Lower leg skin (tissue), 4 donors: ENCODE data around the gene TMEM131L. TPM values are rescaled to one million over a fixed set of nuclear protein-coding genes. Genes with fewer than 3 reads are reported as not detected.
"Not testable (repeated sequence)": the region's sequence is repeated elsewhere in the genome, so short reads cannot be mapped to it uniquely, and the experiment has no call there.

Experiments used
- DNase-seq, 2 donors: peaks; one replicate each; pipeline ENCODE4 v3.0.0-alpha.2; 2019; ENCODE audit warnings: low spot score in 2 of 2
- H3K4me3 ChIP-seq: fragments of 200-600 bp; sonication (generic); 2 replicates; pipeline ENCODE4 v1.5.1; 2017; ENCODE audit warnings: mild to moderate bottlenecking, low read depth; ENCODE audit not compliant: poor library complexity, severe bottlenecking
- POLR2A ChIP-seq, 2 donors: fragments of 450-650 bp; IDR thresholded peaks; one replicate each; pipeline ENCODE4 v1.6.1; 2016 to 2017; ENCODE audit warnings: antibody characterized with exemption in 2 of 2, mild to moderate bottlenecking in 1 of 2, moderate library complexity in 1 of 2
- WGBS, 2 donors: methylation state at CpG; one replicate each; pipeline ENCODE4 v1.1.5; 2018; 5-methylcytosine and 5-hydroxymethylcytosine counted together
- intact Hi-C: fragments of 100-400 bp; cut with DNase I; formaldehyde crosslinking; loops from one replicate; pipeline ENCODE4 v1.15.0; 2023; ENCODE audit warnings: low total_unique reads
- total RNA-seq, 4 donors: library from RNA; depleted of rRNA; stranded (reverse); fragments of >200 nt; gene quantifications; one replicate each; pipeline ENCODE4 v1.1.0, GENCODE V29; 2016
- TF ChIP-seq, protein P1 (sequence below), 3 donors: fragments of 450-650 bp; IDR thresholded peaks; one replicate each; pipeline ENCODE4 v1.5.1; 2016; ENCODE audit warnings: antibody characterized with exemption in 3 of 3, mild to moderate bottlenecking in 3 of 3, moderate library complexity in 2 of 3

TMEM131L gene
- total RNA-seq, 4 donors from 2014 or later = 8.3 to 15.9 (median 12.1) TPM

DNA sequence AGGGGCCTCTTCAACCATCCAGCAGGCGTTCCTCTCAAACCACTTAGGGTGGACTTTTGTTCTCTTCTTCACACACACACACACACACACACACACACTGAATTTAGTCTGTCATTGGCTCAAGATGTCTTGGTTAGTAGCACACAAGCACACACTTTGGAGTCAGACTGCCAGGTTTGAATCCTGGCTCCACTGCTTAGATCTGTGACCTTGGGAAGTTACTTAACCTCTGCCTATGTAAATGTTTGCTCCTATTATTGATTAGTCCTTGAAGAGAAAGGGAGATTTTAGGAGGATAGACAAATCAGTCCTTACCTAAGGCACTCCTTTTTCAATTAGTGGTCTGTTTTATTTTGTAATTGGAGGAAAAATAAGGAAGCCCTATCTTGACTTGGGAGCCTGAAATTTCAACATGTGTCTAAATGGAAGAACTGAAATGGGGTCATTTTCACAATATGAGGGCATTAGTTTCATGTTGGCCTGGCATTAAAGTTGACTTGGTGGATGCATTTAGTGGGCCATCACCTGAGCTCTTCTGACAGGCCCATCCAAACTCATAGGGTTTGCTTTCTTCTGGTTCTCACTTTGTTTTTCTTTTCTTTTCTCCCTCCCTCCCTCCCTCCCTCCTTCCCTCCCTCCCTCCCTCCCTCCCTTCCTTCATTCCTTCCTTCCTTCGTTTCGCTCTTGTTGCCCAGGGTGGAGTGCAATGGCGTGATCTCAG lies 13.3 kb upstream of the TMEM131L start:
- no peak for TF ChIP-seq POLR2A (IDR thresholded peaks at IDR 0.05)
- TF ChIP-seq, protein P1, sequence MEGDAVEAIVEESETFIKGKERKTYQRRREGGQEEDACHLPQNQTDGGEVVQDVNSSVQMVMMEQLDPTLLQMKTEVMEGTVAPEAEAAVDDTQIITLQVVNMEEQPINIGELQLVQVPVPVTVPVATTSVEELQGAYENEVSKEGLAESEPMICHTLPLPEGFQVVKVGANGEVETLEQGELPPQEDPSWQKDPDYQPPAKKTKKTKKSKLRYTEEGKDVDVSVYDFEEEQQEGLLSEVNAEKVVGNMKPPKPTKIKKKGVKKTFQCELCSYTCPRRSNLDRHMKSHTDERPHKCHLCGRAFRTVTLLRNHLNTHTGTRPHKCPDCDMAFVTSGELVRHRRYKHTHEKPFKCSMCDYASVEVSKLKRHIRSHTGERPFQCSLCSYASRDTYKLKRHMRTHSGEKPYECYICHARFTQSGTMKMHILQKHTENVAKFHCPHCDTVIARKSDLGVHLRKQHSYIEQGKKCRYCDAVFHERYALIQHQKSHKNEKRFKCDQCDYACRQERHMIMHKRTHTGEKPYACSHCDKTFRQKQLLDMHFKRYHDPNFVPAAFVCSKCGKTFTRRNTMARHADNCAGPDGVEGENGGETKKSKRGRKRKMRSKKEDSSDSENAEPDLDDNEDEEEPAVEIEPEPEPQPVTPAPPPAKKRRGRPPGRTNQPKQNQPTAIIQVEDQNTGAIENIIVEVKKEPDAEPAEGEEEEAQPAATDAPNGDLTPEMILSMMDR (IDR thresholded peaks at IDR 0.05) = no peak
- intact Hi-C loops = no loop called here
- no peak overlapping the region for H3K4me3 ChIP-seq
- 95% methylated on average over 4 of the region's 4 CpGs for WGBS, 2 donors
- no peak for DNase-seq

GRCh38 chr4:153453402-153453801 lies 12.8 kb upstream of the TMEM131L start:
- no peak for DNase-seq
- 80 to 88% methylated on average over 8 of the region's 8 CpGs for WGBS, 2 donors
- H3K4me3 ChIP-seq = no peak overlapping the region
- TF ChIP-seq, protein P1 (IDR thresholded peaks at IDR 0.05) = no peak
- no peak for TF ChIP-seq POLR2A (IDR thresholded peaks at IDR 0.05)
- intact Hi-C loops = no loop called here

- intact Hi-C loops = no loop called here
- DNase-seq = no peak
- TF ChIP-seq POLR2A (IDR thresholded peaks at IDR 0.05) = no peak
- TF ChIP-seq, protein P1 (IDR thresholded peaks at IDR 0.05) = no peak
- H3K4me3 ChIP-seq = no peak overlapping the region
- 57 to 64% methylated on average over 1 of the region's 1 CpG for WGBS, 2 donors
Measured at GRCh38 chr4:153458969-153459368, 7.2 kb upstream of the TMEM131L start.

GRCh38 chr4:153461549-153461948 lies 4.6 kb upstream of the TMEM131L start:
- H3K4me3 ChIP-seq, DNase-seq, intact Hi-C loops: not testable (repeated sequence)
- WGBS, 2 donors = 93 to 96% methylated on average over 4 of the region's 4 CpGs

DNA sequence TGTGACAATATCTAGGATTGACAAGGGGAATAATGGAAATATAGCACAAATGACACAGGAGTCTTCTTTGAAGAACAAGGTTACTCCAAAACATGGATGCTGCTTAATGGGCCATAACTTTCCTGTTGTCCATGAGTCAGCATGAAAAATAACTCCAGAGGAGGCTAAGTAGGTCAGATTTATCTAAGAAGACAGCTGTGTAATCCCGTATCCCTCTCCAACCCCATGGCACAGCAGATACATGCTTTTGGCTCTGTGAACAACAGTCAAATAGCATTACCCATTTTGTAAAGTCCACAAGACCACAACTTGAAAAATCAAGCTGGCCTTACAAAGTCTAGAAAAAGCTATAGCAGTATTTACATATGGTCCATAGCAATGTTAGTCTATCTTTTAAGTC lies 2.1 kb upstream of the TMEM131L start:
- TF ChIP-seq, protein P1 (IDR thresholded peaks at IDR 0.05) = no peak
- TF ChIP-seq POLR2A (IDR thresholded peaks at IDR 0.05) = no peak
- 26 to 48% methylated on average over 1 of the region's 1 CpG for WGBS, 2 donors
- DNase-seq = no peak
- no peak overlapping the region for H3K4me3 ChIP-seq
- intact Hi-C loops = no loop called here

- H3K4me3 ChIP-seq = no peak overlapping the region
- TF ChIP-seq, protein P1 (IDR thresholded peaks at IDR 0.05) = no peak
- TF ChIP-seq POLR2A (IDR thresholded peaks at IDR 0.05) = no peak
- intact Hi-C loops = no loop called here
- DNase-seq = no peak
- 38 to 39% methylated on average over 4 of the region's 4 CpGs for WGBS, 2 donors
Measured at GRCh38 chr4:153465140-153465539, 1.0 kb upstream of the TMEM131L start.
